ENCODE measurements around the gene ACBD7.

DNA sequence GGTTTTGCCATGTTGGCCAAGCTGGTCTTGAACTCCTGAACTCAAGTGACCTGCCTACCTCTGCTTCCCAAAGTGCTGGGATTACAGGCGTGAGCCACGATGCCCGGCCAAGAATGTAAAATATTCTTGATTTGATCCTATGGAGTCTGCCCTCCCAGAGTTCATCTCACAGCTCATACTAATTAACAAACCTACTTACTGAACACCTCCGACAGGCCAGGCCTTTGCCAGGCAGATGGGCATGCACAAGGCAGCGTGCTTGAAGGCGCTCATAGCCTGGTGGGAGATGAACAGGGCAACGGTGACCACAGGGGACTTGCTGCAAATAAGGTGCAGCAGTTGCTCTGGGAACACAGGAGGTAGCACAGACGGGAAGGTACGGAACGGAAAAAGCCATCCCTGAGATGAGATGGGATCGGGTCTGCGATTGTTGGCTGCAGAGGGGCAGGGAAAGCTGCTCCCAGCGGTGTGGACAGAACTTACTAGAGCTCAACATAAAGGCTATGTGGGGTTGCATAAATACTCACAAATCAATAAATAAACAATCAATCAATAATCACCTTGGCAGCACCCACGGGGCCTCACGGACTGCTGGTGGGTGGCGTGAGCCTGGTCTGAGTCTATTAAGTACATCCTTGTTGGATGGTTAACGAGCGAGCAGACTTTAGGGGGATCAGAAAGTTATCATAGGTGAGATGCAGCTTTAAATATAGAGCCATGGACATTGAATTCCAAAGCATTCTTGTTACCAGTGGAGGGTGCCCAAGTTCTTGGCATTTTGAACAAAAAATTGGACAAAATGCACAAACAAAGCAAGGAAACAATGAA is 4.7 kb downstream of the ACBD7 start:
- no peak for TF ChIP-seq RBBP5 (IDR thresholded peaks at IDR 0.05; ENCODE audit: borderline replicate concordance, low read depth, low read length)
- no peak for TF ChIP-seq BACH1 (IDR thresholded peaks at IDR 0.05; ENCODE audit: low read length)
- TF ChIP-seq, protein P1, sequence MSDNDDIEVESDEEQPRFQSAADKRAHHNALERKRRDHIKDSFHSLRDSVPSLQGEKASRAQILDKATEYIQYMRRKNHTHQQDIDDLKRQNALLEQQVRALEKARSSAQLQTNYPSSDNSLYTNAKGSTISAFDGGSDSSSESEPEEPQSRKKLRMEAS (IDR thresholded peaks at IDR 0.05) = no peak
- no peak for TF ChIP-seq NANOG (IDR thresholded peaks at IDR 0.05; ENCODE audit: insufficient read depth, low read depth, low read length, poor library complexity, severe bottlenecking)

Measured in H1 (cell line).